GM21447 (cell line): ENCODE data around the gene TMEM219.

Experiments used
- ATAC-seq: cut with Tn5 transposase; IDR thresholded peaks from one replicate; pipeline ENCODE4 v1.9.1; 2021; ENCODE audit not compliant: unreplicated experiment

TMEM219 gene

GRCh38 chr16:29994600-29995323 lies 32.9 kb downstream of the TMEM219 start:
- ATAC-seq = peak; percentile 42

GRCh38 chr16:29995324-29995910 lies 33.5 kb downstream of the TMEM219 start, which contains the start of gene HIRIP3:
Gene HIRIP3, minus strand, starts transcription at chr16:29995617. Its CDS starts 12 bp downstream, at chr16:29995605.
- peak; percentile 51 for ATAC-seq

GRCh38 chr16:29995911-29996765 lies 34.3 kb downstream of the TMEM219 start, which contains the start of gene INO80E:
Gene INO80E, plus strand, starts transcription at chr16:29996241. Its CDS starts 70 bp downstream, at chr16:29996311.
- ATAC-seq = peak; percentile 87

- no peak for ATAC-seq
These were observed 34.9 kb downstream of the TMEM219 start for GRCh38 chr16:29996766-29997250.

GRCh38 chr16:29999605-30000004 lies 37.7 kb downstream of the TMEM219 start:
- ATAC-seq = no peak

GRCh38 chr16:30000735-30001631 lies 39.1 kb downstream of the TMEM219 start:
- ATAC-seq = no peak

GRCh38 chr16:30002614-30003346 lies 40.9 kb downstream of the TMEM219 start:
- no peak for ATAC-seq

- no peak for ATAC-seq
These were observed 42.0 kb downstream of the TMEM219 start for GRCh38 chr16:30003670-30004423.

- ATAC-seq = no peak
These were observed 42.5 kb downstream of the TMEM219 start for GRCh38 chr16:30004424-30004776.

- no peak for ATAC-seq
These were observed 42.9 kb downstream of the TMEM219 start for GRCh38 chr16:30004811-30005242.

GRCh38 chr16:30005341-30006094 lies 43.6 kb downstream of the TMEM219 start:
- no peak for ATAC-seq

- no peak for ATAC-seq
These were observed 44.2 kb downstream of the TMEM219 start for GRCh38 chr16:30006095-30006473.

- no peak for ATAC-seq
These were observed 44.9 kb downstream of the TMEM219 start for GRCh38 chr16:30006659-30007377.

GRCh38 chr16:30007378-30007895 lies 45.6 kb downstream of the TMEM219 start:
- no peak for ATAC-seq

- ATAC-seq = no peak
These were observed 47.4 kb downstream of the TMEM219 start for GRCh38 chr16:30009085-30009862.

GRCh38 chr16:30009990-30010843 lies 48.3 kb downstream of the TMEM219 start:
- no peak for ATAC-seq
